Measurements from ENCODE around the gene KHDRBS2.

Gene KHDRBS2

GRCh38 chr6:62285612-62286469, at the start of gene KHDRBS2:
TSS of gene KHDRBS2 (minus strand) at chr6:62286225.
- no peak for TF ChIP-seq CTCF (conservative IDR thresholded peaks at IDR 0.05)
- no peak within 1 kb of the TSS for H3K27ac ChIP-seq

GRCh38 chr6:62328607-62329006, 42.6 kb upstream of the KHDRBS2 start:
- H3K27ac ChIP-seq, result no peak overlapping the region
- no peak for TF ChIP-seq CTCF (conservative IDR thresholded peaks at IDR 0.05)

- TF ChIP-seq CTCF (conservative IDR thresholded peaks at IDR 0.05), result no peak
- no peak overlapping the region for H3K27ac ChIP-seq
Measured at GRCh38 chr6:62324834-62325233, 38.8 kb upstream of the KHDRBS2 start.

- no peak overlapping the region for H3K27ac ChIP-seq
- TF ChIP-seq CTCF (conservative IDR thresholded peaks at IDR 0.05), result no peak
Measured at GRCh38 chr6:62323818-62324431, 37.9 kb upstream of the KHDRBS2 start.

GRCh38 chr6:62298745-62299392, 12.8 kb upstream of the KHDRBS2 start:
- H3K27ac ChIP-seq, result no peak overlapping the region

GRCh38 chr6:62296541-62296940, 10.5 kb upstream of the KHDRBS2 start:
- no peak for TF ChIP-seq CTCF (conservative IDR thresholded peaks at IDR 0.05)
- H3K27ac ChIP-seq, result no peak overlapping the region

More at GRCh38 chr6:62298745-62299392, 12.8 kb upstream of the KHDRBS2 start:
- no peak for TF ChIP-seq CTCF (conservative IDR thresholded peaks at IDR 0.05)

- TF ChIP-seq CTCF (conservative IDR thresholded peaks at IDR 0.05), result no peak
- no peak overlapping the region for H3K27ac ChIP-seq
Measured at GRCh38 chr6:62288974-62289373, 2.9 kb upstream of the KHDRBS2 start.

All from VCaP (cell line).